Measurements from ENCODE around the gene CNNM4. TPM values are rescaled to one million over a fixed set of nuclear protein-coding genes. Genes with fewer than 3 reads are reported as not detected.

Gene CNNM4
- total RNA-seq, 1 donor from 2014 or later, result 8.3 TPM

DNA sequence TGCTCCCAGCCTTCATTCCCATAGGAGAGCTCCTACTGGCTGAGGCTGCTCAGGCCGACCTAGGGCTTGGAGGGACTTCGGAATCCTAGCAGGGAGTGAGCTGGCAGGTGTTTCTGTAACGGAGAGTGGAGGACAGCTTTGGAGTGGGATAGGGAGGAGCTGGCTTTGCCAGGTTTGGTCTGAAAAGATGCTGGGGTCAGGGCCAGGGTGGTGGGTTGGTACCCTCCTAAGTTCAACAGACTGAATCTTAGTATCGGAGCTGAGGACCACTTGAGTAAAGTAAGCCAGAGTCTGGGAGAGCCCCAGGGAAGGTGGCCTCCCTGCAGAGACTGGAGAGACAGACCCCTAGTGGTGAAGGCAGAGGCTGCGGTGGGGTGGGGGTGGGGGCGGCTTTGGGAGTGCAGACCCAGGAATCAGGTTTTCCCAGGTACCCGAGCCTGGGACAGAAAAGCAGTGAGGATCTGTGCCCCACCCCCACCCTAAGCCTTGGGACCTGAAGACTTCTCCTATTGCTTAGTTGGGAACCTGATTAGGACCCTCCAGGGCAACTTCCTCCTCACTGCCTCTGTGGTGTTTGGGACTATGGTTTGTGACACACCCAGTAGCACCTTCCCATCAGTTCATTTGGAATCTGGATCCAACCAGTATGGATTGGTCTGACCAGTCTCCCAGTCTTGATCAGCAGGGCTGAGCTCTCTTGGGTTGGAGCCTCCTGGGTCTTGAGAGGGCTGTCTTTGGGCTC lies 3.0 kb downstream of the CNNM4 start:
- Histone ChIP-seq H3K36me3 (no peaks in the 10 kb centered on the region), H3K4me1 (peaks cover 57% of the 10 kb centered on the region), H3K27ac (peak overlapping the region; percentile 79), H3K27me3 (no peaks in the 10 kb centered on the region), H3K4me3 (peak overlapping the region; percentile 67 to 95), H3K9me3 (no peaks in the 10 kb centered on the region)
- TF ChIP-seq POLR2AphosphoS5 (IDR thresholded peaks at IDR 0.05; ENCODE audit: insufficient read depth in 1 of 2, low read depth in 1 of 2) (no peak), CTCF (IDR thresholded peaks at IDR 0.05) (peak in 1 of 3 experiments; percentile 21), POLR2A (IDR thresholded peaks at IDR 0.05) (no peak)
- intact Hi-C loops (cut with DNase I), result loop anchor here (5.0 to 10.0 kb wide), 3 partner anchors 54 to 226 kb away; partner anchors contain the start of genes ARID5A, CNNM3 and KANSL3
- no peak for DNase-seq (ENCODE audit: extremely low spot score in 2 of 2)

DNA sequence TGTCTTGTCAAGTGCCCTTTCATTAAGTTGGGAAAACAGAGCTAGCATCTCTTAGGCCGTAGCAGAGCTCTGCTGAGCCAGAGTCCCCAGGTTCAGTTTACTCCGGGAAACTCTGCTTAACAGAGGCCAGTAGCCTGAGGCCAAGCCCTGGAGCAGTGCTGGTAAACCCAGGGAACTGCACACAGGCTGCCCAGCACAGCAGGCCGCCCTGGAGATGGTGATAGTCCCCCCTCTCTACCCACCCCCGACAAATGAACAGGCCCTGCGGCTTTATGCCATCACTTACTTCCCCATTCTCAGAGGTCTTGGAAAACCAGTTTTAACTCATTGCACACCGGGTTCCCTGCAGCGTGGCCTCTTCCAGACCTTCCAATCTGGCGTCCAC lies 3.5 kb downstream of the CNNM4 start:
- no peak for TF ChIP-seq POLR2AphosphoS5 (IDR thresholded peaks at IDR 0.05; ENCODE audit: insufficient read depth in 1 of 2, low read depth in 1 of 2)
- no peak for TF ChIP-seq POLR2A (IDR thresholded peaks at IDR 0.05)
- TF ChIP-seq CTCF (IDR thresholded peaks at IDR 0.05), result no peak
- Histone ChIP-seq H3K27me3 (no peaks in the 10 kb centered on the region), H3K4me1 (peaks cover 56% of the 10 kb centered on the region), H3K4me3 (peak overlapping the region; percentile 67 to 95), H3K27ac (peak overlapping the region; percentile 79), H3K9me3 (no peaks in the 10 kb centered on the region), H3K36me3 (no peaks in the 10 kb centered on the region)
- no peak for DNase-seq (ENCODE audit: extremely low spot score in 2 of 2)
- intact Hi-C loops (cut with DNase I), result loop anchor here (5.0 to 10.0 kb wide), 3 partner anchors 53 to 227 kb away; partner anchors contain the start of genes ARID5A, CNNM3 and KANSL3

DNA sequence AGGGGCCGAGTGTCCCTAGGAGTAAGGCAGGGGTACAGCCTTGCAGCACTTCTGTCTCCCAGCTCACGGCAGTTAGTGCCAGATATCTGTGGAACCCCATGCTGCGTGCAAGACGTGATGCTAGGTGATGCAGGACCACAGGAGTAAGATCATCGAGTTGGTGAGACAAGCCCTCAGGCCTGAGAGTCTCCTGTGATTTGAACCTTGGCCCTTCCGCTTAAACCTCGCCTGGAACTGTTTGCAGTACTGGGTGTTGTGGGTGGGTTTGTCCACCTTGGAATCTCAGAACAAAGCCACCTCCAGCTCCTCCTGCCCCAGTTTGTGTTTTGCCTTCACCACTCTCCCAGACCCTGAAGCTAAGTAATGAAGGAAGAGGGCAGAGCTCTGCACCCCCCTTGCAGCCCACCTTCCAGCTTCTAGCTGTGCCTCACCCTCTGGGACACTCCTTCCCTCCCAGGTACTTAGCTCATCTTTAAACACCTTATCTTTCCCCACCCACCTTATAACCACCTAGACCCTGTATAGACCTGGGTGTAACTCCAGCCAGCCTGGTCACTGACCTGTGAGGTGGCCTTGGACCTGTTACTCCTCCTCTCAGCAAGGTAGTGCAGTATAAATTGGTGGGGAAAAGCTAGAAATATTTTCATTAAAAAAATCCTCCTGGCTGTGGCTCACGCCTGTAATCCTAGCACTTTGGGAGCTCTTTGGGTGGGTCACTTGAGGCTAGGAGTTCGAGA lies 6.6 kb downstream of the CNNM4 start:
- intact Hi-C loops (cut with DNase I), result loop anchor here (10.0 kb wide), 1 partner anchor 133 kb away; the partner anchor contains the start of gene KANSL3
- Histone ChIP-seq H3K27ac (no peak overlapping the region), H3K27me3 (no peaks in the 10 kb centered on the region), H3K4me1 (peaks cover 57% of the 10 kb centered on the region), H3K36me3 (no peaks in the 10 kb centered on the region), H3K4me3 (no peak overlapping the region), H3K9me3 (no peaks in the 10 kb centered on the region)
- TF ChIP-seq POLR2A (IDR thresholded peaks at IDR 0.05) (no peak), POLR2AphosphoS5 (IDR thresholded peaks at IDR 0.05; ENCODE audit: insufficient read depth in 1 of 2, low read depth in 1 of 2) (no peak), CTCF (IDR thresholded peaks at IDR 0.05) (no peak)
- no peak for DNase-seq (ENCODE audit: extremely low spot score in 2 of 2)

DNA sequence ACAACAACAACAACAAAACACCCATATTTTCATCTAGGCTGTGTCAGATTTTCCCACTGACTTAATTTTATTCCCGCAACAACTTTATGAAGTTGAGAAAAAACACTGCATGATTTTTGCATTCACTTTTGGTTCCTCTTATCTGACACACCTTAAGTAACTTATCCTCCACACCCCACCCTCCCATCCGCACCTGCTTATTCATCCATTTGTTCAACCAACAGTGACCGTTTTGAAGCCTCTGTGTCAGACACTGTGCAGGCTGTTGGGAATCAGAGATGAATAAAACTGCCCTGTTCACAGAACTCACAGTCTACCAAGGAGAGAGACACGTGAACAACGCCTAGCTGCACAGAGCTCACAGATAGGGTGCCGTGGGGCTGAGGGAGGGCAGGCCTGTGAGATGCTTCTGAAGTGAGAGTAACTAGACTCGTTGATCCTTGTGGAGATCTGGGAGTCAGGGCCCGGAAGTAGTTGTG lies 7.4 kb downstream of the CNNM4 start:
- no peak overlapping the region for H3K27ac ChIP-seq
- intact Hi-C loops (cut with DNase I), result loop anchor here (10.0 kb wide), 1 partner anchor 133 kb away; the partner anchor contains the start of gene KANSL3
- no peak overlapping the region for H3K4me3 ChIP-seq
- H3K27me3 ChIP-seq, result no peaks in the 10 kb centered on the region
- H3K36me3 ChIP-seq, result no peaks in the 10 kb centered on the region
- H3K9me3 ChIP-seq, result no peaks in the 10 kb centered on the region
- TF ChIP-seq CTCF (IDR thresholded peaks at IDR 0.05) (no peak), POLR2A (IDR thresholded peaks at IDR 0.05) (no peak), POLR2AphosphoS5 (IDR thresholded peaks at IDR 0.05; ENCODE audit: insufficient read depth in 1 of 2, low read depth in 1 of 2) (no peak)
- no peak for DNase-seq (ENCODE audit: extremely low spot score in 2 of 2)
- H3K4me1 ChIP-seq, result peaks cover 55% of the 10 kb centered on the region
